HepG2 (cell line): ENCODE results near the gene CCNYL1. TPM values are rescaled to one million over a fixed set of nuclear protein-coding genes. Genes with fewer than 3 reads are reported as not detected.

Source experiments
- BORCS8-MEF2B ChIP-seq: sonication (generic); formaldehyde crosslinking; IDR thresholded peaks from 2 replicates; pipeline ENCODE4 v1.8.0; 2022; ENCODE audit warnings: mild to moderate bottlenecking, missing genetic modification reagents
- CC2D1A ChIP-seq: sonication (generic); formaldehyde crosslinking; IDR thresholded peaks from 2 replicates; pipeline ENCODE4 v1.8.1; 2023; ENCODE audit warnings: mild to moderate bottlenecking, missing genetic modification reagents
- EHMT2 ChIP-seq: fragments of 200-600 bp; sonication (generic); IDR thresholded peaks from 2 replicates; pipeline ENCODE4 v1.7.0; 2017; ENCODE audit warnings: antibody characterized with exemption, low read depth, low read length, borderline replicate concordance
- KDM1A ChIP-seq: IDR thresholded peaks from 2 replicates; pipeline ENCODE4 v1.6.1; 2016; ENCODE audit warnings: missing compliant biosample characterization
- MEF2D ChIP-seq: sonication (generic); formaldehyde crosslinking; IDR thresholded peaks from 2 replicates; pipeline ENCODE4 v1.5.1; 2020; ENCODE audit warnings: mild to moderate bottlenecking, missing genetic modification reagents
- MXI1 ChIP-seq: IDR thresholded peaks from 3 replicates; pipeline ENCODE4 v1.6.1; 2012; ENCODE audit warnings: low read depth, low read length, inconsistent platforms, borderline replicate concordance
- NFKB2 ChIP-seq: sonication (generic); formaldehyde crosslinking; IDR thresholded peaks from 2 replicates; pipeline ENCODE4 v1.4.0; 2020; ENCODE audit warnings: missing genetic modification reagents, borderline replicate concordance
- NR3C1 ChIP-seq: sonication (generic); formaldehyde crosslinking; IDR thresholded peaks from 2 replicates; pipeline ENCODE4 v1.4.0; 2020; ENCODE audit warnings: missing genetic modification reagents
- RFXANK ChIP-seq: IDR thresholded peaks from 2 replicates; pipeline ENCODE4 v1.6.1; 2016
- SAP130 ChIP-seq: IDR thresholded peaks from 2 replicates; pipeline ENCODE4 v1.6.1; 2016; ENCODE audit warnings: low read depth
- SMAD1 ChIP-seq: sonication (generic); formaldehyde crosslinking; IDR thresholded peaks from 2 replicates; pipeline ENCODE4 v1.4.0; 2020; ENCODE audit warnings: missing genetic modification reagents, low read depth, mild to moderate bottlenecking, borderline replicate concordance
- ZNF432 ChIP-seq: sonication (generic); formaldehyde crosslinking; IDR thresholded peaks from 2 replicates; pipeline ENCODE4 v1.5.0; 2020; ENCODE audit warnings: missing genetic modification reagents, mild to moderate bottlenecking, borderline replicate concordance
- ZNF460 ChIP-seq: sonication (generic); formaldehyde crosslinking; IDR thresholded peaks from 2 replicates; pipeline ENCODE4 v1.5.1; 2020; ENCODE audit warnings: missing genetic modification reagents, mild to moderate bottlenecking, borderline replicate concordance
- ZNF652 ChIP-seq: IDR thresholded peaks from 2 replicates; pipeline ENCODE4 v1.6.1; 2016; ENCODE audit warnings: low read depth, borderline replicate concordance
- polyA plus RNA-seq, 8 experiments: library from polyadenylated mRNA; depleted of rRNA in 3 of 8; stranded (reverse) in 7 of 8; unstranded in 1 of 8; fragments of >200 nt; fragmentation: Illumina TruSeq in 4 of 8; extraction: Trizol in 4 of 8; gene quantifications; 2 replicates each; pipeline versions ENCODE4 v1.2.1 to v1.2.3, GENCODE V29; 2011 to 2016; ENCODE audit warnings: low read depth in 4 of 8, missing spikeins in 1 of 8, mixed read lengths in 1 of 8; ENCODE audit not compliant: insufficient read depth in 1 of 8
- total RNA-seq, 5 experiments: library from RNA; depleted of rRNA; stranded (reverse); fragments of >200 nt; fragmentation: Illumina TruSeq; extraction: Trizol; gene quantifications; 2 replicates each; pipeline ENCODE4 v1.2.3, GENCODE V29; 2016; ENCODE audit warnings: low read depth in 1 of 5
- TF ChIP-seq, protein P1 (sequence below): IDR thresholded peaks from 2 replicates; pipeline ENCODE4 v1.6.1; 2016; ENCODE audit warnings: missing genetic modification reagents, missing compliant biosample characterization
- TF ChIP-seq, protein P2 (sequence below): sonication (generic); formaldehyde crosslinking; IDR thresholded peaks from 2 replicates; pipeline ENCODE4 v1.8.1; 2023; ENCODE audit warnings: mild to moderate bottlenecking, missing genetic modification reagents
- TF ChIP-seq, protein P3 (sequence below): sonication (generic); formaldehyde crosslinking; IDR thresholded peaks from 2 replicates; pipeline ENCODE4 v1.4.0; 2020; ENCODE audit warnings: missing genetic modification reagents, borderline replicate concordance
- TF ChIP-seq, protein P4 (sequence below): sonication (generic); formaldehyde crosslinking; IDR thresholded peaks from 2 replicates; pipeline ENCODE4 v1.4.0; 2020; ENCODE audit warnings: missing genetic modification reagents
- TF ChIP-seq, protein P5 (sequence below): sonication (generic); formaldehyde crosslinking; IDR thresholded peaks from 2 replicates; pipeline ENCODE4 v1.5.0; 2020; ENCODE audit warnings: mild to moderate bottlenecking, missing genetic modification reagents, moderate library complexity

The CCNYL1 gene
- total and polyA plus RNA-seq, 2 of the 13 experiments (the other 11 are each of a cell fraction or from before 2014, with no cell fraction given): 12.5 to 16.2 TPM

DNA sequence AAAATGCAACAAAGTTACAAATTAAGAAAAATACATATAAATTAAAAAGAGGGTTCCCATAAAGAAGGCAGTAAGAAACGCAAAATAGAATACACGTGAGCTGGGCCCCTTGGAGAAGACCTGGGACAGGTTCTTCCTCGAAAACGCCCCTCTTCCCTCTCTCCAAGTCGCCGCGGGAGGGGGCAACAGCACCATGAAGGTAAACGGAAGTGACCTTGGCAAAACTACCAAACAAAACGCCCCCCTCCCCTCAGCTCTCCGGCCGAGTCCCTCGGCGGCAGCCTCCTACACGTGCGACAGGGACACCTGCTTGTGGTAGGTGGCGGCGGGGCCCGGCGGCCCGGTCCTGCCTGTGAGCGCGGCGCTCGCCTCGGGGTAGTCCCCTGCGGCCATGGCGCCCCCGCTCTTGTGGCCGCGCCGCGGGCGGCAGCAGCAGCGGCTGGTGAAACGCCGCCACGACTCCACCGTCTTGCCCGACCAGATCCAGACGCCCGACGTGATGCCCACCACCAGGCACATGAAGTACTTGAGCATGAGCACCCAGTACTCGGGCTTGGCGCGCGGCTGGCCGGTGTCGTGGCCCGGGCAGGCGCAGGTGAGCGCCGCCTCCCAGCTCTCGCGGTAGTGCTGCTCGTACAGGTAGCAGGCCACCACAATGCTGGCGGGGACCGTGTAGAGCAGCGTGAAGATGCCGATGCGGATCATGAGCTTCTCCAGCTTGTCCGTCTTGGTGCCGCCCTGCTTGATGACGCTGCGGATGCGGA is 55.4 kb downstream of the CCNYL1 start (continued):
- TF ChIP-seq BORCS8-MEF2B (CRISPR knock-in tag): peak; percentile 82
- TF ChIP-seq MXI1: peak; percentile 64; the same call in 1 of the 3 replicates
- TF ChIP-seq CC2D1A: 0 out of 2 replicates have a peak, but pooled peaks have one; percentile 38
- no peak for TF ChIP-seq RFXANK (CRISPR knock-in tag)
- TF ChIP-seq KDM1A (CRISPR knock-in tag): no peak
- TF ChIP-seq ZNF460 (CRISPR knock-in tag): no peak
- TF ChIP-seq, protein P1, sequence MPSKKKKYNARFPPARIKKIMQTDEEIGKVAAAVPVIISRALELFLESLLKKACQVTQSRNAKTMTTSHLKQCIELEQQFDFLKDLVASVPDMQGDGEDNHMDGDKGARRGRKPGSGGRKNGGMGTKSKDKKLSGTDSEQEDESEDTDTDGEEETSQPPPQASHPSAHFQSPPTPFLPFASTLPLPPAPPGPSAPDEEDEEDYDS (CRISPR knock-in tag): peak; percentile 26; the same call in 1 of the 2 replicates
- no peak for TF ChIP-seq ZNF652
- peak; percentile 30 for TF ChIP-seq NFKB2
- TF ChIP-seq NR3C1 (CRISPR knock-in tag): no peak
- TF ChIP-seq, protein P2, sequence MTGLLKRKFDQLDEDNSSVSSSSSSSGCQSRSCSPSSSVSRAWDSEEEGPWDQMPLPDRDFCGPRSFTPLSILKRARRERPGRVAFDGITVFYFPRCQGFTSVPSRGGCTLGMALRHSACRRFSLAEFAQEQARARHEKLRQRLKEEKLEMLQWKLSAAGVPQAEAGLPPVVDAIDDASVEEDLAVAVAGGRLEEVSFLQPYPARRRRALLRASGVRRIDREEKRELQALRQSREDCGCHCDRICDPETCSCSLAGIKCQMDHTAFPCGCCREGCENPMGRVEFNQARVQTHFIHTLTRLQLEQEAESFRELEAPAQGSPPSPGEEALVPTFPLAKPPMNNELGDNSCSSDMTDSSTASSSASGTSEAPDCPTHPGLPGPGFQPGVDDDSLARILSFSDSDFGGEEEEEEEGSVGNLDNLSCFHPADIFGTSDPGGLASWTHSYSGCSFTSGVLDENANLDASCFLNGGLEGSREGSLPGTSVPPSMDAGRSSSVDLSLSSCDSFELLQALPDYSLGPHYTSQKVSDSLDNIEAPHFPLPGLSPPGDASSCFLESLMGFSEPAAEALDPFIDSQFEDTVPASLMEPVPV (CRISPR knock-in tag): peak; percentile 11; the same call in 1 of the 2 replicates
- TF ChIP-seq, protein P3, sequence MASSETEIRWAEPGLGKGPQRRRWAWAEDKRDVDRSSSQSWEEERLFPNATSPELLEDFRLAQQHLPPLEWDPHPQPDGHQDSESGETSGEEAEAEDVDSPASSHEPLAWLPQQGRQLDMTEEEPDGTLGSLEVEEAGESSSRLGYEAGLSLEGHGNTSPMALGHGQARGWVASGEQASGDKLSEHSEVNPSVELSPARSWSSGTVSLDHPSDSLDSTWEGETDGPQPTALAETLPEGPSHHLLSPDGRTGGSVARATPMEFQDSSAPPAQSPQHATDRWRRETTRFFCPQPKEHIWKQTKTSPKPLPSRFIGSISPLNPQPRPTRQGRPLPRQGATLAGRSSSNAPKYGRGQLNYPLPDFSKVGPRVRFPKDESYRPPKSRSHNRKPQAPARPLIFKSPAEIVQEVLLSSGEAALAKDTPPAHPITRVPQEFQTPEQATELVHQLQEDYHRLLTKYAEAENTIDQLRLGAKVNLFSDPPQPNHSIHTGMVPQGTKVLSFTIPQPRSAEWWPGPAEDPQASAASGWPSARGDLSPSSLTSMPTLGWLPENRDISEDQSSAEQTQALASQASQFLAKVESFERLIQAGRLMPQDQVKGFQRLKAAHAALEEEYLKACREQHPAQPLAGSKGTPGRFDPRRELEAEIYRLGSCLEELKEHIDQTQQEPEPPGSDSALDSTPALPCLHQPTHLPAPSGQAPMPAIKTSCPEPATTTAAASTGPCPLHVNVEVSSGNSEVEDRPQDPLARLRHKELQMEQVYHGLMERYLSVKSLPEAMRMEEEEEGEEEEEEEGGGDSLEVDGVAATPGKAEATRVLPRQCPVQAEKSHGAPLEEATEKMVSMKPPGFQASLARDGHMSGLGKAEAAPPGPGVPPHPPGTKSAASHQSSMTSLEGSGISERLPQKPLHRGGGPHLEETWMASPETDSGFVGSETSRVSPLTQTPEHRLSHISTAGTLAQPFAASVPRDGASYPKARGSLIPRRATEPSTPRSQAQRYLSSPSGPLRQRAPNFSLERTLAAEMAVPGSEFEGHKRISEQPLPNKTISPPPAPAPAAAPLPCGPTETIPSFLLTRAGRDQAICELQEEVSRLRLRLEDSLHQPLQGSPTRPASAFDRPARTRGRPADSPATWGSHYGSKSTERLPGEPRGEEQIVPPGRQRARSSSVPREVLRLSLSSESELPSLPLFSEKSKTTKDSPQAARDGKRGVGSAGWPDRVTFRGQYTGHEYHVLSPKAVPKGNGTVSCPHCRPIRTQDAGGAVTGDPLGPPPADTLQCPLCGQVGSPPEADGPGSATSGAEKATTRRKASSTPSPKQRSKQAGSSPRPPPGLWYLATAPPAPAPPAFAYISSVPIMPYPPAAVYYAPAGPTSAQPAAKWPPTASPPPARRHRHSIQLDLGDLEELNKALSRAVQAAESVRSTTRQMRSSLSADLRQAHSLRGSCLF (CRISPR knock-in tag): no peak
- TF ChIP-seq, protein P4, sequence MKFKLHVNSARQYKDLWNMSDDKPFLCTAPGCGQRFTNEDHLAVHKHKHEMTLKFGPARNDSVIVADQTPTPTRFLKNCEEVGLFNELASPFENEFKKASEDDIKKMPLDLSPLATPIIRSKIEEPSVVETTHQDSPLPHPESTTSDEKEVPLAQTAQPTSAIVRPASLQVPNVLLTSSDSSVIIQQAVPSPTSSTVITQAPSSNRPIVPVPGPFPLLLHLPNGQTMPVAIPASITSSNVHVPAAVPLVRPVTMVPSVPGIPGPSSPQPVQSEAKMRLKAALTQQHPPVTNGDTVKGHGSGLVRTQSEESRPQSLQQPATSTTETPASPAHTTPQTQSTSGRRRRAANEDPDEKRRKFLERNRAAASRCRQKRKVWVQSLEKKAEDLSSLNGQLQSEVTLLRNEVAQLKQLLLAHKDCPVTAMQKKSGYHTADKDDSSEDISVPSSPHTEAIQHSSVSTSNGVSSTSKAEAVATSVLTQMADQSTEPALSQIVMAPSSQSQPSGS (CRISPR knock-in tag): no peak
- TF ChIP-seq, protein P5, sequence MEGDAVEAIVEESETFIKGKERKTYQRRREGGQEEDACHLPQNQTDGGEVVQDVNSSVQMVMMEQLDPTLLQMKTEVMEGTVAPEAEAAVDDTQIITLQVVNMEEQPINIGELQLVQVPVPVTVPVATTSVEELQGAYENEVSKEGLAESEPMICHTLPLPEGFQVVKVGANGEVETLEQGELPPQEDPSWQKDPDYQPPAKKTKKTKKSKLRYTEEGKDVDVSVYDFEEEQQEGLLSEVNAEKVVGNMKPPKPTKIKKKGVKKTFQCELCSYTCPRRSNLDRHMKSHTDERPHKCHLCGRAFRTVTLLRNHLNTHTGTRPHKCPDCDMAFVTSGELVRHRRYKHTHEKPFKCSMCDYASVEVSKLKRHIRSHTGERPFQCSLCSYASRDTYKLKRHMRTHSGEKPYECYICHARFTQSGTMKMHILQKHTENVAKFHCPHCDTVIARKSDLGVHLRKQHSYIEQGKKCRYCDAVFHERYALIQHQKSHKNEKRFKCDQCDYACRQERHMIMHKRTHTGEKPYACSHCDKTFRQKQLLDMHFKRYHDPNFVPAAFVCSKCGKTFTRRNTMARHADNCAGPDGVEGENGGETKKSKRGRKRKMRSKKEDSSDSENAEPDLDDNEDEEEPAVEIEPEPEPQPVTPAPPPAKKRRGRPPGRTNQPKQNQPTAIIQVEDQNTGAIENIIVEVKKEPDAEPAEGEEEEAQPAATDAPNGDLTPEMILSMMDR (CRISPR knock-in tag): peak; percentile 57
- TF ChIP-seq SAP130 (CRISPR knock-in tag): peak; percentile 72
- TF ChIP-seq MEF2D (CRISPR knock-in tag): 0 out of 2 replicates have a peak, but pooled peaks have one; percentile 13
- no peak for TF ChIP-seq EHMT2
- 0 out of 2 replicates have a peak, but pooled peaks have one; percentile 68 for TF ChIP-seq SMAD1 (CRISPR knock-in tag)
- no peak for TF ChIP-seq ZNF432 (CRISPR knock-in tag)
